ENCODE results near the gene IL17RD.

- TF ChIP-seq CTCF (IDR thresholded peaks at IDR 0.05; ENCODE audit: low read depth, low read length, poor library complexity, severe bottlenecking) = no peak
- TF ChIP-seq EZH2phosphoT487 (IDR thresholded peaks at IDR 0.05; ENCODE audit: borderline replicate concordance, low read length) = no peak
Observed at GRCh38 chr3:57168151-57168550, 3.0 kb upstream of the IL17RD start.
